ENCODE results near the gene PPM1B.
"Not testable (repeated sequence)": the region's sequence is repeated elsewhere in the genome, so short reads cannot be mapped to it uniquely, and the experiment has no call there.

PPM1B gene

DNA sequence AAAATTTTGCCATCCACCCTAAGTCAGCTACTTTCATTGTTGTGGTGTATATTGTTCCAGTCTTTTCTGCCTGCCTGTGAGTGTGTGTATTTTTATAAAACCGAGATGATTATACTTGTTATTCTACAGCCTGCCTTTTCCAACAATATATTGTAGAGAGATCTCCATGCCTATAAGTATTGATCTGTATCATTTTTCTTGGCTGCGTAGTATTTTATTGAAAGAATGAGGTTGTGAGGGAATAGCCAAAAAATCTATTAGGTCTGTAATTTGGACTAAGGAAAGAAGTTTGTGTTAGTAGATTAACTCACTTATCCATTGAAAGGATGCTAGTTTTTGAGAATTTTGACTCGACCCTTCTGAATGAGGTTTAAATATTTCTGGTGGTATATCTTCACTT lies 34.9 kb downstream of the PPM1B start:
- no peak for DNase-seq

- no peak for DNase-seq
These were observed 36.5 kb downstream of the PPM1B start for GRCh38 chr2:44205169-44205568.

- DNase-seq = no peak
These were observed 38.4 kb downstream of the PPM1B start for GRCh38 chr2:44207102-44207501.

- not testable (repeated sequence) for DNase-seq
These were observed 39.0 kb downstream of the PPM1B start for GRCh38 chr2:44207648-44208047.

DNA sequence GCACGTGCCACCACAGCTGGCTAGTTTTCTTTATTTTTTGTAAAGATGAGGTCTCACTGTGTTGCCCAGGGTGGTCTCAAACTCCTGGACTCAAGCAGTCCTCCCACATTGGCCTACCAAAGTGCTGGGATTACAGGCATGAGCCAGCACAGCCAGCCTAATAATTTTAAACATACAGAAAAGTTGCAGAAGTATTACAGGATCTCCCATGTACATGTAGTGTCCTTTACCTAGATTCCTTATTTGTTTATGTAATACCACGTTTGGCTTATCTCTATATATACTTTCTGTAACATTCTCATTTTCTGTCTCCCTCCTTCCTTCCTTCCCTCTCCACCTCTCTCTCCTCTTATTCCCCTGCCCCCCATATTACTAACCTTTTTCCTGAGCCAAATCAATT lies 41.7 kb downstream of the PPM1B start:
- no peak for DNase-seq

DNA sequence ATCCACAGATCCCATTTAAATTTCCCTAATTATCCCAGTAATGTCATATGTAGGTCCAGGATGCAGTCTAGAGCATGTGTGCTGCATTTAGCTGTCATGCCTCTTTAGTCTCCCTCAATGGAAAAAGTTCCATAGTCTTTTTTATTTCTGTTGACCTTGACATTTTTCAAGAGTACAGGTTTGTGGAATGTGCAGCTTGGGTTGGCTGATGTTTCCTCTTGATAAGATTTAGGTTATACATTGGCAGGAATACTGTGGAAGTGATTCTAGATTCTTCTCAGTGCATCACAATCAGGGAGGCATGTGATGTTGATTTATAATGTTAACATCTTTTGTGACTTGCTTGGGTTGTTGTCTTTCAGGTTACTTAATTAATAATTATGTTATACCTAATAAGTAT lies 42.5 kb downstream of the PPM1B start:
- no peak for DNase-seq

DNA sequence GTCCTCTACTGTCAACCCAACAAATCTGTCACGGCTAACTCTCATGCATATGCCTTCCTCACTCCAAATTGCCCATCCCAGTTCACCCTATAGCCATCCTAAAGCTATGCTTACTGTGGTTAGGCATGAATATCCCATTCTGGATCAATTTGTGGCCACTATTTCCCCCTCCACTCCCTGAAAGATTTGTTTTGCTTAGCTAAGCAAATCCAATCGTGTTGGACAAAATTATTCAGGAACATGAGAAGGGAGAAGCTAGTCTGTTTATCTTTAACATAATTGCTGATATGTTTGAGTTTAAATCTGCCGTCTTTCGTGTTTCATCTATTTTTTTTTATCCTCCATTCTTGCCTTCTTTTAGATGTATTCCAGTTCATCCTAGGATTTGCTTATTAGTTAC lies 43.6 kb downstream of the PPM1B start:
- DNase-seq = no peak

GRCh38 chr2:44215827-44216226 lies 47.2 kb downstream of the PPM1B start:
- DNase-seq = no peak

DNA sequence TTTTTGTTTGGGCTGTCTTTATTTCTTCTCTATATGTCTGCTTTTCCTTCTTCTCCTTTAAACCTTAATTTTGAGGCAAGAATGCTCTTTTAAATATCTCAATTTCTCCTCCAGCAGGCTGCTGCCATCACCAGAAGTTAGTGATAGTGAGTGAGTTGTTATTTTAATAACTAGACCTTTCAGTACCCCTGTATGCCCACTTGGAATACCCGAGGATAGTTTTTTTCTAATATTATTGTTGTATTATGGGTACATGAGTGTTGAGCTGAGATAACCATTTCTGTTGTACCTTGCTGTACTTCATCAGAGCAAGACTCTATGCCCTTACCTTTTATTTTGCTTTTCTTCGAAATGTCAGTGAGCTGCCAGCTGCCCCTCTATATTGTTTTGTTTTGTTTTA lies 50.1 kb downstream of the PPM1B start:
- no peak for DNase-seq

DNA sequence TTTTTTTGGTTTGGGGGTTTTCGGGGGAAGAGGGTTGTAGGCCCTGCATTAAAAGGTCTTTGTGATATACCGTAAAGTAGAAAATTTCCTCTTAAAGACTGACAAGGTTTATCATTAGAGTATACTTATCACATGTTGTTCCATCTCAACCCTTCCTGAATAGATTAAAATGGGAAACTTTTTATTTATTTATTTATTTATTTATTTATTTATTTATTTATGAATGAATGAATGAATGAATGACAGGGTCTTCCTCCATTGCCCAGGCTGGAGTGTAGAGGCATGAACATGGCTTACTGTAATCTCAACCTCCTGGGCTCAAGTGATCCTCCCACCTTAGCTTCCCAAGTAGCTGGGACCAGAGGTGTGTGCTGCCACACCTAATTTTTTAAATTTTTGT lies 58.1 kb downstream of the PPM1B start:
- DNase-seq = no peak

- DNase-seq = no peak
These were observed 61.7 kb downstream of the PPM1B start for GRCh38 chr2:44230378-44230777.

- DNase-seq = no peak
These were observed 64.9 kb downstream of the PPM1B start for GRCh38 chr2:44233450-44234128.

- DNase-seq = peak; percentile 5
These were observed 68.5 kb downstream of the PPM1B start for GRCh38 chr2:44237221-44237620.

DNA sequence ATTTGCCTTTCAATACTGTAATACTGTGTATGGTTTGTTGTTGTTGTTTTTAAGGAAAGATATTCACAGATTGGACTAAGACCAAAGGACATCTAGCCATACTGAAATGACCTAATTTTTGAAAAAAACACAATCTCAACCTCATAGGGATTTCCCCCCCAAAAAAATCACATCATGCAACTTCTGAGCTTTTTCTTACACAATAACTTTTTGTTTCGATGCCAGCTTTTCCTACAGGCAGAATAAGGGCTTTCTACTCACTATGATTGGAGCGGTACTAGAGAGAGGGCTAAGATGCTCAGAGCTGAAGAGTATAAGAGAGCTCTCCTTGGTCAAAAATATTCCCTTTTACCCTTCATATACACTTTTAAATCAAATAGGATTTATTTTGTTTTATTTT lies 74.2 kb downstream of the PPM1B start:
- DNase-seq = no peak

- DNase-seq = peak; percentile 46
These were observed 75.6 kb downstream of the PPM1B start for GRCh38 chr2:44244135-44244871.

DNA sequence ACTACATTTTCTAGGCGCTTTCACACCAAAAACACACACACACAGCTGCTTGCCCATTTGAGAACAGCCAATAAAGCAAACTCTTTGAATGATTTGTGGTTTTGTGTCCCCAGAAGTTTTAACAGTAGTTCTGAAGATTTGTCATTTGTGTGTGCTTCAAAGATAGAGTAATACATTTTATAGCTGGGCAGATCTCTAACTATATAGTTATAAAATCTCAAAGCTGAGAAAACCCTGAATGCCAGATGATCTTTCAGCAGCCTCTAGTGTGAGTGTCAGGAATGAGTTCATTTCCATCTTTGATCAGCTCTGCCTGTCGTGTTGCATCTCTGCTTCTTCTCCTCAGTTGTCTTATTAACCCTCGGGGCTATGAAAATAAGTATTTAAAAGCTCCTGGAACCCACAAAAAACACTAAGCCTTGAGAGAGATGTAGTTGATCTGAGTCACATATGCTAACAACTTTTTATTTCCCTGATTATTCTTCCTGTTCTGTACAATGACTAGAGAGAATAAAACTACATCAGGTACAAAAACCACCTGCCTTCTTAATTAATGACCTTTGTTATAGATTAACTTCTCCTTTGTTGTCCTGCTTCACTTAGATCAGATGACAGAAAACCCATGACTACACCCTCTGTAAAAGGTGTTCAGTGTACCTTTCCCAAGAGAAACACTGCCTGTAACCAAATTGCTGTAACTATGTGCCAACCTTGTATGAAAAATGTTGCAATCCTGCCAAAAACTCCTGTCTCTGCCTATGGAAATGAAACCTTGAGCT lies 76.6 kb downstream of the PPM1B start:
- no peak for DNase-seq

DNA sequence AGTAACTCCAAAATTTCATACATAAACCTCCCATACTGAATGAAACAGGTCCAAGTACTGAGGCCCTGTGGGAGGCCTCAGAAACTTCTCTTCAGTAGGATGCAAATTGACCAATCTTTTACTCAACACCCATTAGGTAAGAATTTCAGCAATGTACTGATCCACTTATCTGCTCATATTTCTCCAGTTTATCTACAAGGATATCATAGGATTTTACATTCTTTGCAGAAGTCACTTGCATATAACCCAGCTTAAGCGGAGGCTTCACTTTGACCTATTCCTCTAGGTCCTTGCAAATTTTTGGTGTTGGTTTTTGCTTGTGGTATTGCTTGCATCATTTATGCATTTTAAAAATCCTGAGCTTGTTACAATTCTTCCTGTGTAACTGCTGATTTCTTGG lies 77.8 kb downstream of the PPM1B start:
- DNase-seq = no peak

DNA sequence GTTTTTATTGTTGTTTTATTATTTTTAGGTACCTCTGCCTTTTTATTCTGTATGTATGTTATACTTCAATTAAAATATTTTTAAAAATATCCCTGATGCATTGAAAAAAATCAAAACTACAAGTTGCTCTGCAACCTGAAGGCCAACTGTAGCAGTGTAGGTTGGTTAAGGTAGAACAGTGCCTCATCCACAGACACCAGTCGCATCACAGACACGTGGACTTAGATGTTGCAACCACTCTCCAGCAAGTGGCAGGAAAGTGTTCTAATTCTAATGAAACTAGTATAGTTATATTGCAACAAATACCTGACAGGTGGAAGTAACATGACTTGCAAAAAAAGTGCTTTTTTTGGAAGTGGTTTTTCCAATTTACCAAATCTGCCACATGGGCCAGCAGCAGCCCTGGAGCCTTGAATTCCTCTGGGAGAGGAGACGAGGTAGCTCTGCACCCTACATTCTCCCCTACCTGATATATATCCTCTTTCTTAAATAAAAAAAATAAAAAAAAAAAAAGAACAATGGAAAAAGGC lies 78.2 kb downstream of the PPM1B start:
- no peak for DNase-seq

- no peak for DNase-seq
These were observed 79.2 kb downstream of the PPM1B start for GRCh38 chr2:44247924-44248323.

DNA sequence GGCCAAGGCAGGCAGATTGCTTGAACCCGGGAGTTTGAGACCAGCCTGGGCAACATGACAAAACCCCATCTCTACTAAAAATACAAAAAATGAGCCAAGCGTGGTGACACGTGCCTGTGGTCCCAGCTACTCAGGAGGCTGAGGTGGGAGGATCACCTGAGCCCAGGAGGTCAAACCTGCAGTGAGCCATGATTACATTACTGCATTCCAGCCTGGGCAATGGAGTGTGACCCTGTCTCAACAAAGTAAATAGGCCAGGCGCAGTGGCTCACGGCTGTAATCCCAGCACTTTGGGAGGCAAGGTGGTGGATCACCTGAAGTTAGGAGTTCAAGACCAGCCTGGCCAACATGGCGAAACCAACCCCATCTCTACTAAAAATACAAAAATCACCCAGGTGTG lies 80.6 kb downstream of the PPM1B start:
- not testable (repeated sequence) for DNase-seq

DNA sequence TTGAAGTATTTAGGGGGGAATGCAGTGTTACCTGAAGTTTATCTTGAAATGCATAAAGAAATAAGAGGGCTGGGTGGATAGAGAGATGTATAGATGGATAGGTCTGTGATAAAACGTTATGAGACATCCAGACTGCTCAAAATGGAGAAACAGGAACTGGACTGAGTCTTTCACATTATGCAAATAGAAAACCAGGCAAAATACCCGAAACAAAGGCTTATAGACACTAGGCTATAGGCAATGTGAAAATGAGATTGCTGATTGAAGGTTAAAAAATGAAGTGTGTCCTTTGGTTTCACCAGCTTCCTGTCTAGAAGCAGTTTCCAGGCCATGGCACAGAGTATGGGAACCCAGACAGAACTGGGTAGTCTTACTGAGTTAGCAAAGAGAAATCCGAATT lies 81.7 kb downstream of the PPM1B start:
- DNase-seq = no peak

GRCh38 chr2:44254023-44254422 lies 85.3 kb downstream of the PPM1B start:
- no peak for DNase-seq

- not testable (repeated sequence) for DNase-seq
These were observed 87.0 kb downstream of the PPM1B start for GRCh38 chr2:44255704-44256103.

DNA sequence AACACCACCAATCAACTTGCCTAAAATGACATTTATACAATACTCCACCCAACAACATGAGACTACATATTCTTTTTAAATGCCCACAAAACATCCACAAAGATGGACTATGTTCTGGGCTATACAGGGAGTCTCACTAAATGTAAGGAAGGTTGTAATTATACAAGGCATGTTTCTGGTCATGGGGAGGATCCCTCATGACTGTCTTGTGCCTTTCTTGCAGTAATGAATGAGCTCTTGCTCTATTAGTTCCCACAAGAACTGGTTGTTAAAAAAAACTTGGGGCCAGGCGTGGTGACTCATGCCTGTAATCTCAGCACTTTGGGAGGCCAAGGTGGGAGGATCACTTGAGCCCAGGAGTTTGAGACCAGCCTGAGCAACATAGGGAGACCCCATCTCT lies 89.1 kb downstream of the PPM1B start:
- DNase-seq = not testable (repeated sequence)
